HG03469 (cell line): ENCODE results near the gene MLPH.

Experiments
- ATAC-seq: cut with Tn5 transposase; IDR thresholded peaks from one replicate; pipeline ENCODE4 v1.9.1; 2021; ENCODE audit warnings: mild to moderate bottlenecking, moderate library complexity, moderate number of reproducible peaks; ENCODE audit not compliant: unreplicated experiment

MLPH gene

DNA sequence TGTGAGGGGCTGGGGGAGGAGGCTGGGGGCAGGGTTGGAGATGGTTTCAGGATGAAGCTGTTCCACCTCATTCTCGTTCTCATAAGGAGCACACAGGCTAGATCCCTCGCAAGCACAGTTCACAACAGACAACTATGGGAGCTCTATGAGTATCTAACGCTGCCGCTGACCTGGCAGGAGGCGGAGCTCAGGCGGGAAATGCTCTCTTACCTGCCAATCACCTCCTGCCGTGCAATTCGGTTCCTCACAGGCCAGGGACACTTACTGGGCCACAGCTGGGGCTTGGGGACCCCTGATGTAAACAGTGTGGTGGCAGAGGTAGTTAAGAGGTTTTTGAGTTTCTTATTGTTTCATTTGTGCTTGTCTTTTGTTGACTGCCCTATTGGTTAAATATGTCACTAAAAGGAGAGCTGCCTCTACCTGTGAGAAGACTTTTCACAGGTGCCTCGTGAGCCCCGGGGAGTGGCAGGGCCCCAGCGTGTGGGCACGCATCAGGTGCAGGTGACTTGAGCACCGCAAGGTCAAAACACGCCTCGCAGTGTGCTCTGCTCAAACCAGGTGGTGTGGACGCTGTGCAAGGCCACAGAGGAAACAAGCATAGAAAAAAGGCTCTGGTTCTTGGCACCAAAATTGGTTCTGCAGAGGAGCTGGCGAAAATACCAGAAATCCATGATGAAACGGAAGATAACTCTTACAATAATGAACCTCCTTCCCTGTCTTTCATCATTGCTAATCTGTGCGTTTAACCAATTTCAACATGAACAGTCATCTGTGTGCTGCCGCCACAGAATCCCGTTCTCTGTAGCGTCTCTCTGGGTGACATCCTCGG lies 10.2 kb downstream of the MLPH start:
- ATAC-seq = no peak

DNA sequence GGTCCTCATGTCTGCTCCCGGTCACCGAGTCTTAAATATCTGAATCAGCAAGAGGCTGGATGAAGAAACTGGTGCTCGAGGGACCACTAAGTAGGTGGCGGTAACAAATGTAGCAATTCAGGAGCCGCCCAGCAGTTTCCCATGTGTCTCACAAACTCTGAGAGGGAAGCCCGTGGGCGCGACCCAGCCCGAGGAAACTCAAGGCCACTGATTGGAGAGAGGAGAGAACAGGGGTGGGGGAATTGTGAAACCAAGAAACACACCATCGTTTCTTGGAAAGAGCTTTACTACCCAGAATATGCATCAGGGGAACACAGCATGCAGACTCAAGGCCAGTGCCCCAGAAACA lies 10.8 kb downstream of the MLPH start:
- no peak for ATAC-seq

DNA sequence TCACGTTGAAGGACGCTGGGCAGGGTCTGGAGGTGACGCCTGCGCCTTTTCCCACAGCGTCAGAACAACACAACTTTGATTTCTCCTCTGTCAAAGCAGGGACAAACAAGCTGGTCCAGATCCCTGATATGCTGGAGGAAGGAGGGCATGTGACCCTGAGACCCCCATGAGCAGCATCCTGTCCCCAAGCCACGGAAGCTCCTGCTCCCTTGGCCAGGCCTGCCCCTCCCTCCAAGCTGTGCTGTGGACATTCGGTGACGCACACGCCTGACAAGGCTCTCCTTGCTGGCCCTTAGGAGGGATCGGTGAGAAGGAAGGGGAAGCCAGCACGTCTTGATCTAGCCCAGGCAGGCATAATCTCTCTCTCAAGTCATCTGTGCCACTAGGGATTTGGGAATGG lies 11.3 kb downstream of the MLPH start:
- ATAC-seq = no peak

DNA sequence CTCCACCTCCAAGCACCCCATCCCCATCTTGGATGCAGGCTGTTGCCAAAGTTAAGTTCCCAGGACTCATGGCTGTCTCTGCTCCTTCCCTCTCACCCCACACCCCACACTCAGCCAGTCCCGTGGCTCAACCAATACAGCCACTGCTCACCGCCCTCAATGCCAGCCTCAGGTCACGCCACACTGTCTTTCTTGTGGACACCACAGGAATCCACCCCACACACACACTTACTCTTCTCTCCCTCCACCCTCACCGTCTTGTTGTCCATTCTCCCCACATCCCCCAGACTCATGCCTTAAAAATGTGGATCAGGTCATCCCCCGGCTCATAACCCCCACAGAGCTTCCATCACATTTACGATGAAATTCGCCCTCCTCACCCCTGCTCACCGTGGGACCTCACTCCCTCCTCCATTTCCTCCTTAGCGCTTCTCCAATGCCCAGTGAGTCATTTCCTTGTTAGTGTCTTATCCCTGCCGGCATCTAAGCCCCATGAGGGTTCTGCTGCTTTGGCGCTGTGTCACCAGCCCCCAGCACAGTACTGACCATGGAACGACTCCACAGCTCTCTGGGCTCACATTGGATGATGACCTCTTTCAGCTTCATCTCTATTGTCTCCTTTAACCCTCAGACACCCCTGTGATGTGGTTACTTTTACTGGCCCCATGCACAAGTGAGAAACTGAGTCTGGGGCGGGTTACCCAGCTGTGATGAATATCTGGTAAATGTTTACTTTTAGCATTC lies 13.8 kb downstream of the MLPH start:
- no peak for ATAC-seq

DNA sequence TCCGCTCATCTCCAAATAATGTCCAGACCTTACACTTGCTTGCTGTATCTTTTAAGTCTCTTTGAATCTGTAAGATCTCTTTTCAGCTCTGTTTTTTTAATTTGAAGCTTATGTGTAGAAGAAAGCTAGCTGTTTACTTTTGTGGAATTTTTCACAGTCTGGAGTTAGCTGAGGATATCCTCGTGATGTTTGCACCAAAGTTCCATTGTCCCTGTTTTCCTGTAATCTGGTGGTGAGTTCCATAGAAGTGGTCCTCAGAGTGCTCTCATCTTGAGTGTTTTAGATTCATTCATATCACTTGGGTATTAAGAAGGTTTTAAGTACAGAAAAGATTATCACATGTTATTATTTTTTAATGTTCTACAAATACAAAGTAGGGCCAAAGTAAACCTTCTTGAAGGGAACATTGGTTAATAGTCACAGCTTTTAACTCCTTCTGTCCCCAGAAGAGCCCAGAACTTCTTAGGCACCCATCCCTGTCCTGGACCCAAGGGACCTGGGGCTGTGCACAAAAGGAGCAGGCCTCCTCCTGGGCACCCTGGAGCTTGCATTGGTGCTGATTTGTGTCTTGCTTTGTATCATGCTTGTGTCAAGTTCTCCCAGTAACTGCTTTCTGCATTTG lies 15.0 kb downstream of the MLPH start:
- ATAC-seq = no peak

DNA sequence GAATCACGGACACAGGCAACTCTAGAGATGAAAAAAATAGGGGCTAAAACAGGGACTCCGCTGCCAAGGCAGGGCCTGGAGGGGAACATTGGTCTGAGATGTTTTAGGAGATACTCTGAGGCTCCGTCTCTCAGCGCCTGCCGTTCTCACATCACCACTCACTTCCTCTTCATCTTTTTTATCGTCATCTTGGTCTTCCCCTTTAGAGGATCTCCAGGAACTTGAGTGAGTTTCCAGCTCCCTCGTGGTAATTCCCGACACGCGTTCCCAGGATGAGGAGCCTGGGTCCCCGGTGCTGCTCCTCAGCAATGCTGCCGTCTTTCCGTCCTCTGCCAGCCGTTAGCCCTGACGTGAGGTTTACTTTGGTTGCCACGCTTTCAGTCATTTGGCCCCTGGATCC lies 16.1 kb downstream of the MLPH start:
- no peak for ATAC-seq

DNA sequence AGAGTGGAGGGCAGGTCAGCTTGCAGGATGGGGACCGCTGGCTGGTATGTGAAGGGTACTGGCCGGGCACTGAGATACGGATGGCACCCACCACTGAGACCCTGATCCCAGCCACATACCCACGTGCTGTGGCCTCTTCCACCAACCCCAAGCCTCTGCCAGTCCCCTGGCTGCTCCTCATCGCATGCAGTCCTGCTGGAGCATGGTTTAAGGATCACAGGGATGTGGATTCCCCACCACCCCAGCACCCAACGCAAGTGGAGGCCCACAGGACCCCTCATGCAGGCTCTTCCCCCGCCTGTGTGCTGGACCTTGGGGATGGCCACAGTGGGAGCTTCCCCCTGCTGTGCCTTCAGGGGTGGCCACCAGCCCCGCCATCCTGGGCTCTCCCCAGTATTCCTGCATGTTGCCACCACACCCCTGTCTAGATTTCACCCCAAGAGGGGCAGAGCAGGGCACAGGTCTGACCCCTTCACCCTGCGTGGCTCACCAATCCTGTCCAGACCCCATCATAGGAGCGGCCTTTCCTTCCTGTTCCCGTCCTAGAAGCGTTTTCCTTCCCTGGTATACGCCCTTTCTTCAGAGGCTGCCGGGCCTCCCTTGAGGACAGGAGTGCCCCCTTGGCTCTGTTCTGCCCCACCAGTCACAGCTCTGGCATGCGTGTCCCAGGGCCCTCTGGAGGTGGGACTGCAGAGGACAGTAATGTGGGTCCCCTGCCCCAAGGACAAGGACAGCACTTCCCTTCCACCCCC lies 18.3 kb downstream of the MLPH start:
- ATAC-seq = no peak

DNA sequence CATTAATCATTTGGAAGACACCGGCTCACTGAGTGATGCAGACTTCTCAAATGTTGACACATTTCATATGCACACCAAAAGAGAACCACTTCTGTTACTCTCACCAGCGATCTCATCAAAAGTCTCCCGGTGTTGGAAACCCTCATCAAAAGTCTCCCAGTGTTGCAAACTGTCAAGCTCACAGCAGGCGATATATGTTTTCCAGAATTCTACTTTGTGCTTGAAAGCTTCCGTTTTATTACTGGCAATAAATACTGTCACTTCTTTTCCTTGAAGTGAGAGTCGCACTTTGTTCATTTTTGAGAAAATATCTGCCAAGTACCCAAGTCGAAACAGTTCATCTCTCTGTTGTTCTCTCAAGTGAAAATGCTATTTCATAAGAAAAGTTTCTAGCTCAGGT lies 20.5 kb downstream of the MLPH start:
- ATAC-seq = no peak

DNA sequence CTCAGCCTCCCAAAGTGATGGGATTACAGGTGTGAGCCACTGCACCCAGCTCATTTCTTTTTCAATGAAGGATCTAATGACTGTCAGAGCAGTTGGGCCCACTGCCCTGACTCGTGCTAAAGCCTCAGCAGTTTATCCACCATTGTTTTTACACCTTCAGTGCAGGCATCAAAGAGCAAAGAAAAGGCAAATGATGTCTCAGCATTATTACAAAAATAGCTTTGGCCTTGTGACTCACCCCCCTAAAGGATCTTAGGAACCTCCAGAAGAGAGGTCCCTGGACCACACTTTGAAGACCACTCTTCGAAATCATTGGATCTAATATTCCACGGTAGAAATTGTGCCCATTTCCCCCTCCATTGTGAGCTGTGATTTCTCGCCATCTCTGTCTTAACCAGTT lies 21.3 kb downstream of the MLPH start:
- no peak for ATAC-seq

DNA sequence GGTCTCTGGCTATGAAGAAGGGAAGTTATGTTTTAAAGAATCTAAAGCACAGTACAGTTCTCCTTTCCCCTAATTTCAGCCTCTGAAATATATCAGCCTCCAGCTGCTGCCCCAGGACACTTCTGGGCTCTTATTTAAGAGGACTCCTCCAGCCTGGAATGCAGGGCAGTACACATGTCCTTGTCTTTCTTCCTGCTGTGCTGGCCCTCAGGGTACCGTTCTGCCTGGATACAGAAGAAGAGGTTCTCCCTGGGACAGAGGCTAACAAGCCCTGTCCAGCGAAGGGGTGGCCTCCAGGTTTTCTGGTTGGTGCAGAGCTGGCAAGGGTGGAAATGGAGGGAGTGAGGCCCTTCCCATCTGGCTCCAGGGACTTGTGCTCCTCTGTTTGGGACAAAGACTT lies 22.1 kb downstream of the MLPH start:
- no peak for ATAC-seq

DNA sequence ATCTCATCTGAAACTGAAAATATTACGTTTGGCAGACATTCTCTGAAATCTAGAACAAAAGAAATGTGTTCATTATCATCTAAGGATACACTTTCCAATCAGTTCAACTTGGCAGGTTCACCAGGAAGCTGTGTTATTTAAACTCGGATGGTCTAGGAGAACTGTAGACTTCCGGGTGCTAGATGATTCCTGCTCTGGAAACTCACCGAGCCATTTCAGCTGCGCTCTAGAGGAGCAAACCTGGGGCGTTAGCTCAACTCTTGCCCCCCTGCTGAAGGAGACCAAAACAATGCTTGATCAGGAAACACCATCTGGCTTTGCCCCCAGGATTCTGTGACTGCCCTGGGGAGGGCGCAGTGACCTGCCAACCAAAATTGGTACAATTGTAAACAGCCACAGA lies 22.9 kb downstream of the MLPH start:
- ATAC-seq = no peak

DNA sequence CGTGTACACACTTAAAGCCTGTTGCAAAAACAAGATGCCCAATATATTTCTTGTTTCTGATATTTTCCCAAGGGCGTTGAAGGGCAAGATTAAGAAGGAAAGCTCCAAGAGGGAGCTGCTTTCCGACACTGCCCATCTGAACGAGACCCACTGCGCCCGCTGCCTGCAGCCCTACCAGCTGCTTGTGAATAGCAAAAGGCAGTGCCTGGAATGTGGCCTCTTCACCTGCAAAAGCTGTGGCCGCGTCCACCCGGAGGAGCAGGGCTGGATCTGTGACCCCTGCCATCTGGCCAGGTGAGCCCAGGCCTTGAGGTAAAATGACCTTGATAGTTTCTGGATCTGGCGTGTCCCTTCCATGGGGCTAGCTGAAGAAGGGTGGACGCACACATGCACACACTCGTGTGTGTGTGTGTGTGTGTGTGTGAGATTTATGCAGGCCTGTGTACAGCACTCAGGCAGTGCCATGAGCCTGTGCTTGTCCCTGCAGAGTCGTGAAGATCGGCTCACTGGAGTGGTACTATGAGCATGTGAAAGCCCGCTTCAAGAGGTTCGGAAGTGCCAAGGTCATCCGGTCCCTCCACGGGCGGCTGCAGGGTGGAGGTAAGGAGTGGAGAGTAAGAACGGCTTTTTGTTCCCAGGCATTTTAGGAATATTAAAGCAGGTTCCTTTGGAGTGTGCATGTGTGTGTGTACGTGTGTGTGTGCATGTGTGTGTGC lies 23.6 kb downstream of the MLPH start:
- ATAC-seq = no peak

DNA sequence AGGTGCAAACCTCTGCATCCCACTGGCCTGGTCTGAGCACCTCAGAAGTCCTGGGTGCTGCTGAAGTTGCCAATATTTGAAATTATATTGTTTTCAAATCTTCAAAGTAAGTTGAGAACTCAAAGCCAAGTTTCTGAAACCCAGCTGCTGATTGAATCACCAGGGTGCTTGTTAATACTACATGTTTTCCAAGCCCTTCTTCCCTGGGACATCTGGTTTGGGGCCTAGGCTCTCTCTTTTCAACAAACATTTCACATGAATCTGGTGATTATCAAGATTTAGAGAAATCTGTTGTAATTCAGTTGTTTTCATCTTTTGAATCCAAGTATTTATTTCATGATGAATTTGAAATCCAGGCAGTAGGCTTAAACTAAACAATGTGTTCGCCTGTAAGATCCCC lies 24.4 kb downstream of the MLPH start:
- no peak for ATAC-seq

DNA sequence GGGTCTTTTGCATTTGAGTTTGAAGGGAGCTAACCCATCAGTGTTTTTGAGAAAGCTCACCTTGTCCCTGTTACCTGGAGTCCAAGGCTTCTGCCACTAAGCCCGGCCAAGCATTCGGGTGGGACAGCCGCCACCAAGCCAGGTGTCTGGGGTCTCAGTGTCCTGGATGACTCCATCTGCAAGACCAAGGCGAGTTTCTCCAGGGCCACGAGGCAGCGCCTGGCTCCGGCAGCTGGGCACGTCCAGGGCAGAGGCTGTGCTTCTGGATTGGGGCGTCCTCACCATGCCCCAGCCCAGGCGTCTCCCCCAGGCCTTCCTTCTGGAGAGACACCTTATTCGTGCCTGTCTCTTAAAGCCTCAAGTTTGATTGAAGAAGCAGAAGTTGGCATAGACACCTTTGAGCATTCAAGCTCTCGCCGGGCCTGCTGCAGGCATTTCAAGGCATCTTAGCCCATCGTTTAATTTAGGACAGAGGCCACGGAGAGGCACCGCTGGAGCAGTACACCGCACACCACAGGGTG lies 24.9 kb downstream of the MLPH start:
- ATAC-seq = no peak

DNA sequence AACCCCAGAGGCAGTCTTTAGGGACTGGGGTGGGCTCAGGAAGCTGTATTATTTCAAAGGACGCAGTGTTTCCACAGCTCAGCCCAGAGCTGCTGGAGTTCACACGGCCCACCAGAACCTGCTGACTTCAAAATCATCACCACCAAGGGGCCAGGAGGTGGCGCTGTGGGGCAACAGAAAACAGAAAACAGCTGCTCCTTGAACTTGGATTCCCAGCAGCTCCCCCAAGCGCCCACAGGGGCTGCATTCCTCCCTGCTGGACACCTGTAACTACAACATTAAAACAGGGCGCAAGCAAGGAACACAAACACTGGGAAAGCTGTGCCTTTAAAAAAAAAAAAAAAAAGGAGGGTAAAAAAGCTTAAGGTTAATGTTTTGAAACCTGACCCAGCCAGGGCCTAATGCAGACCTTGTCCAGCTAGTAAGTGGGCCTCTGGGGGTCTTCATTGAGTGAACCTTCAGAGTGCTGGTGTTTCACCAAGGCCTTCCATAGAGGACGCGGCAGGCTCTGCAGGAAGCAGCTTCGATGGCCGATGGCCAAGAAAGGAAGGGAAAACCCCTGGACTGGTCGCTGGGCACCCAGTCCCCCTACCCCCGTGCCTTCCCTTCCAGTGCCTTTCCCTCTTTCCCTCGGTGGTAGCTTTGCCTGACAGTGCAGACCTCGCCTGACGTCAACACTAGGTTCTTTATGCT lies 25.9 kb downstream of the MLPH start:
- ATAC-seq = no peak

DNA sequence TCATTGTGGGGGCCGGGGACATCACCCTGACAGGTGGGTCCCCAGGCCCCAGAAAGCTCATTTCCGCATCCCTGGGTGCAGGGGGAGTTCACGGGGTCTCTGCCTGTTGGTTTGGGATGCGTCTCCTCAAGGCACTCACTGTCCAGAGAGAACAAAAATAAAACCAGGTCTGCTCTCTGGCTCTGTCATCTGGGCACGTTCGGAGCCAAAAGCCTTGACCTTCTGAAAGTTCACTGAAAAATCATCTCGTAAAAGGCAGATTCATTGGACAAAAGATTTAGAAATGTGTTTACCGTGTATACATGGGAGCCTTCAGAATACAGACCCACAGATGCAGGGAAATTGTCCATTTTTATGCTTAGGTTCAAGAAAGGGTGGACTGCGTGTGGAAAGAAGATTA lies 26.6 kb downstream of the MLPH start:
- no peak for ATAC-seq

DNA sequence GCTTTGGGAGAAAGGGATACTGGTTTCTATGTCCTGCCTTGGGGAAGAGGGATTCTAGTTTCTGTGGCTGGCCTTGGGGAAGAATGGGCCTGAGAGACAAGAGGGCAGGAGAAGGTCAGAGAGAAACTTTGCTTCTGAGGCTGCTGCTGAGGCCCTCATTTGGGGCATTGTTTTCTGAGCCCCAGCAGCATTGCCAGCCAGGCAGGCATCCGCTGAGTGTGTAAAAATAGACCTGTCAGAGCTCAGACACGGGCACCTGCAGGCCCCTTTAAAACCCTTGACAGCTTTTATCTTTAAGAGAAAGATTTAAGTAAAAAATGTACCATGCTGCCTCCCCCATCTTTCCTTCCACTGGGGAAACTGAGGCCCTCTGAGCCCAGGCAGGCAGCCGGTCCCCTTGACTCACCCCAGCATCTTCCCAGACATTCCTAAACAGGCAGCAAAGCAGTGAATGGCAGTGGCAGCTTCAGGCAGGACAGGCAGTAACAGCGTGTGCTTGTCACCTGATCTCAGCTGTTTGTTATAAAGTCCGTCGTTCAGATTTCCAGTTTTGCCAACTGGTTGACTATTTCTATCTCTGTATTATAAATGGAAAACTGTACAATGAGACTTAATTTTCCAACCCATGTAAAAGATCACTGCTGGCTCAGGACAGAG lies 27.6 kb downstream of the MLPH start:
- no peak for ATAC-seq

DNA sequence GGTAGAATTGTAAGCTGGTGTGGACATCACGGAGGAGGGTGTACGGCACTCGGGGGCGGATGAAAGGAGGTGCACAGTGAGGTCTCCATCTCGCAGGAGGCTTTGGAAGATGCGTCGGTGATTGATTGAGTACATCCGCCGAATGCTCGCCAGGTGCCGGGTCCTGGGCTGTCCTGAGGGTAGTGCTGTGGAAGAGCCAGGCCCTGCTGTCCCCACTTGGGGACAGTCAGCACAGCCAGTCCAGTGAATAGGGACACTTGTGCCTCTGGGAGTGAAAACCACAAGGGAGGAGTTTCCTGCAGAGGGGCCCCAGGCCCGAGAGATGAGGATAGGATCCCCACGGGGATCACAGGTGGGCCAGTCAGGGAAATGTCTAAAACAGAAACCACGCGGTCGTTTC lies 28.1 kb downstream of the MLPH start:
- no peak for ATAC-seq

DNA sequence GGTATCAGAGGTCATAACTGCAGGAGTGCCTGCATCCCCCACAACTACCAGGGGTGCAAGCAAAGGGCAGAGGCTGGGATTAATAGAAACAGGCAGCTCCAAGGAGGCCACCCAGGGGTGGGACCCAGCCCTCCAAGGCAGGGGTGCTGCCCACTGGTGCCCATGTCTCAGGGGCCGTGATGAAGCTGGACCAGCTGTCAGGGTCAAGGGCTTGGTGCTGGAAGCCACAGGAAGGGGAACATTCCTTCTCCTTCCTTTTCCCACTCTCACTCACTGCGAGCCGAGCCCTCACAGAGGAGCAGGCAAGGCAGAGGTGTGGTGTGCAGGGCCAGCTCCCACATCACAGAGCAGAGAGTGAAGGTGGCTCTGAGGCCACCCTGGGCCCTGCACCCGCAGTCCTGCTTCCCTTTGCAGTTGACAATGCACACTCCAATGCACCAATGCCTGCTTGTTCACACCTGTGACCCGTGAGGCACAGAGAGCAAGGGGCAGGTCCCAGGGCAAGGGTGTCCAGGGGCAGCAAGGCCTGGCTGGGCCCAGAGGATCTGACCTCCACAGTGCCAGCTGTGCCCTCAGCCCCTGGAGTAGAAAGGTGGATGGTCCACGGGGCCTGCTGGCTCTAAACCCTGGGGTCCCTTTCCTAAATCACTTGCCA lies 28.7 kb downstream of the MLPH start:
- ATAC-seq = no peak
